GM13976 (cell line): ENCODE data around the gene MITF.

Experiments used
- DNase-seq: peaks from one replicate; pipeline ENCODE4 v3.0.0; 2012; ENCODE audit warnings: low spot score
- in situ Hi-C: fragments of 300-500 bp; cut with MboI; formaldehyde crosslinking; loops from one replicate; pipeline ENCODE4 v1.12.0; 2022; ENCODE audit warnings: low sequenced_read_pairs, mixed read lengths, inconsistent platforms; ENCODE audit not compliant: unreplicated experiment
- TF ChIP-seq, protein P1 (sequence below): IDR thresholded peaks from 2 replicates; pipeline ENCODE4 v1.5.1; 2012; ENCODE audit warnings: borderline replicate concordance, mild to moderate bottlenecking; ENCODE audit not compliant: insufficient read depth; ENCODE audit errors: extremely low read depth, missing control alignments, control extremely low read depth

Gene MITF

DNA sequence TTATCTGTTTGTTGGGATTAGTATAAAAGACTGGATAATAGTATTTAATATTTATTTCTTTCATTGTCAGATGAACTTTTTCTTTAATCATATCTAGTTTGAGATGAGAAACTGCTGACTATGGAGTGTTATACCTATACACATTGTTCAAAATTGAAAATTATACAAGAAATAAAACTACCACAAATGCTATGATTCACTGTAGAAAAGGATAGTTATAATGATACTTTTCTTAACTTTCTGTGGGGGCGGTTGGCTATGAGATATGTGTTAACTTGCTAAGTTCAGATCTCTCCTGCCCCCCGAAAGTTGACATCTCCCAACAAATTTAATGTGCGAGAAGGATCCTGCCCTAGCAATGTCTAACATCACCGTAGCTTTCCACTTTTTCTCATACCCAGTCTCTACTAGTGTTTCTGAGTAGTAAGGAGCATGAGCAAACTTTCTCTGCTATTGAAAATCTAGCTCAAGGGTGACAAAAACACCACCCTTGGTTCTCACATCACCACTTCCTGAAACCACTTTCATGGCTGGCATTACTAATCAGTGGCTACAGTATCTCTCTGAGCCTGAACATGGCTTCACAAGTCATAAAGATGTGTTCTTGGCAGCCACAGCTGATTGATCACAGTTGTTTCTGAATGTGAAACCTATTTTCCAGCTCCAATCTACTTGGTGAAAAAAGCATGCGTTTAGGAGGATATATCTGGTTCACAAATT, 244.4 kb downstream of the MITF start:
- no peak for DNase-seq
- TF ChIP-seq, protein P1, sequence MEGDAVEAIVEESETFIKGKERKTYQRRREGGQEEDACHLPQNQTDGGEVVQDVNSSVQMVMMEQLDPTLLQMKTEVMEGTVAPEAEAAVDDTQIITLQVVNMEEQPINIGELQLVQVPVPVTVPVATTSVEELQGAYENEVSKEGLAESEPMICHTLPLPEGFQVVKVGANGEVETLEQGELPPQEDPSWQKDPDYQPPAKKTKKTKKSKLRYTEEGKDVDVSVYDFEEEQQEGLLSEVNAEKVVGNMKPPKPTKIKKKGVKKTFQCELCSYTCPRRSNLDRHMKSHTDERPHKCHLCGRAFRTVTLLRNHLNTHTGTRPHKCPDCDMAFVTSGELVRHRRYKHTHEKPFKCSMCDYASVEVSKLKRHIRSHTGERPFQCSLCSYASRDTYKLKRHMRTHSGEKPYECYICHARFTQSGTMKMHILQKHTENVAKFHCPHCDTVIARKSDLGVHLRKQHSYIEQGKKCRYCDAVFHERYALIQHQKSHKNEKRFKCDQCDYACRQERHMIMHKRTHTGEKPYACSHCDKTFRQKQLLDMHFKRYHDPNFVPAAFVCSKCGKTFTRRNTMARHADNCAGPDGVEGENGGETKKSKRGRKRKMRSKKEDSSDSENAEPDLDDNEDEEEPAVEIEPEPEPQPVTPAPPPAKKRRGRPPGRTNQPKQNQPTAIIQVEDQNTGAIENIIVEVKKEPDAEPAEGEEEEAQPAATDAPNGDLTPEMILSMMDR = no peak
- in situ Hi-C loops = no loop called here

DNA sequence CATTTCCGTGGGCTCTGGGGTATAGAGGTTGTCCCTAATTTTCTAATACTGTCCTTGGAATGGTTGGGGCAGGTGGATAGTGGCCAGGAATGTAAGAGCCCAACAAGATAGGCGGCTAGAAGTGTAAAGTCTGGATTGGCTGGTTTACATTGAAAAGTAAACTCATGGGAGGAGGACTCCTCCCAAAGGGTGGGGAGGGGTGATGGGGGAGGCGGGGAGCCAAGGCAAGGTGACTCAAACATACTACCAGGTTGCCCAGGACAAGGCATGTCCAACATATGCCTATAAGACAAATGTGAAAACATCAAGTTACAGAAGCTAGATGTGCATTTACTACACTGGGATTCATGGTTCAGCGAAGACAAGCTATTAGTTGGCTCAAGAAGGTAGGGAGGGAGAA, 246.0 kb downstream of the MITF start:
- in situ Hi-C loops = no loop called here
- TF ChIP-seq, protein P1 = no peak
- DNase-seq = no peak

DNA sequence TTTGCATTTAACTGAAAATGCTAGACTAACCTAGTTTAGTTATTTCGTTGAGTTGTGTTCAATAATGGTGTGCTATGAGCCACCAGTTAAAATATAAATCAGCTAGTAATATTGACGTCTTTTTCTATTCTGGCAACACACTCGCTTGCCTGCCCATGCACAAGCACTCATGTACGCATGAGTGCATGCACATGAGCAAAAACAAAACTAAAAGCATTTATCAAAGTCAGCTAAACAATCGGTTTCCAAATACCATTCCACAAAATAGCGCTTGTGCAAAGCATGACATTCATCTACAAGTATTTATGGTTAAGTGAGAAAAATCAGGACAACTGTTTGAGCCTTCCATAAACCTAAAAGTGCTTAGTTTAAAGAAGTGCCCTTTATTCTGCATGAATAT, 247.2 kb downstream of the MITF start:
- no peak for DNase-seq
- in situ Hi-C loops = no loop called here
- TF ChIP-seq, protein P1 = no peak

DNA sequence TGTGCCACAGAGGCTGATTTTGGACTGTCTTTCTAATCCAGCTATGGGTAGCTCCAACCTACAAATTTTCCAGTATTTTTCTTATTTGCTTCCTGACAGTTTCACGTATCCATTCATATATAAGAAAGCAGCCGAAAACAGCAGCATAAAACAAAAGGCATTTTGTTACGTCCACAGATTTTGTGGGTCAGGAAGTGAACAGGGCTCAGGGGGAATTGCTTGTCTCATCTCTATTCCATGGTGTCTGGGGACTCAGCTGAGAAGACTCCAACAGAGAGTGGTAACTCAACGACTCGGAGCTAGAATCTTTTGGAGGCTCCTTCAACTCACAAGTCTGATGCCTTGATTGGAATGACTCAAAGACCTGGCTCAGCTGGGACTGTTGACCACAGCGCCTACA, 248.6 kb downstream of the MITF start:
- no peak for DNase-seq
- in situ Hi-C loops = no loop called here
- TF ChIP-seq, protein P1 = no peak

DNA sequence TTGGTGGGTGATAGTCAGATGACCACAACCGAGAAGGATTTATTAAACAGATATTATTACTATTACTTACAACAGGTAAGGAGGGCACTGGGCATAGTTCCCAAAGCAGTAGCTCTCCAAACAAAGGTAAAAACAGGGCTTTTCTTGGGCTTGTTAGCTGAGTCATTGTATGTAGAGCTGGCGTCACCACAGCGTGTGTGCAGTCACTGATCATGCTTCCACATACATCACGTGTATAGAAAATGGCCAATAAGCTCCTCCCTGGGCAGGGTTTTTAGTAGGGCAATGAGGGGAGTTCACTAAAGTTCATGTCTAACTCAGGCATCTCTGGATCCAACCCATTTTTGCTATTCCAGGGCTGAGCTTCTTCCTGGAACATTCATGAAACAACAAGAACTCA, 254.5 kb downstream of the MITF start:
- no peak for DNase-seq
- TF ChIP-seq, protein P1 = no peak
- in situ Hi-C loops = no loop called here

DNA sequence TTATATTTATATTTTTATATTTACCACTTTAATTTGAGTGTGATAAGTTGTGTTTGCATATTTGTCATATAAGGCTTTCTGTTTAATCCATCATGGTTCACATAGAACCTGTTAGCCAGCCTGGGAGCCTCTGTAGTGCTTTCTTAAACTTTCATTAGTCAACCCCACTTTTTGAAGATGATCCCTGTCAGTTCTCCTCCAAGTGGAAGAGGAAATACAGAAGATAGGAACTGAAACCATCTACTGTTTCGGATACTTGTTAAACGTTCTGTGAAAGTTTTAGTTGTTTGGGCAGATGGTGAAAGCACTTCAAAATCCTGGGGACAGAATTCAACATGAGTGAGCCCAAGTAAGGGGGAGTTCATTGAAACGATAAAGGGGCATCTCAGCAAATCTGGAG, 255.7 kb downstream of the MITF start:
- DNase-seq = no peak
- TF ChIP-seq, protein P1 = no peak
- in situ Hi-C loops = no loop called here
